DND-41 (cell line): ENCODE measurements around the gene NRF1.

Experiments
- ATAC-seq: fragments of 200-7000 bp; cut with Tn5 transposase; 3 replicates; pipeline ENCODE4 v1.9.1; 2021; ENCODE audit warnings: low read depth; ENCODE audit not compliant: insufficient read depth
- DNase-seq: peaks from one replicate; pipeline ENCODE4 v3.0.0-alpha.2; 2020
- H2AFZ ChIP-seq: 2 replicates; pipeline ENCODE4 v1.6.0; 2012; ENCODE audit warnings: low read depth, low read length
- H3K27ac ChIP-seq: 2 replicates; pipeline ENCODE4 v1.5.1; 2012; ENCODE audit warnings: low read length, inconsistent platforms
- H3K27me3 ChIP-seq: fragments of 200-600 bp; sonication (generic); 2 replicates; pipeline ENCODE4 v1.6.0; 2012; ENCODE audit warnings: low read length, mild to moderate bottlenecking, inconsistent platforms; ENCODE audit not compliant: insufficient read depth, poor library complexity
- H3K36me3 ChIP-seq: 2 replicates; pipeline ENCODE4 v1.5.1; 2012; ENCODE audit warnings: low read length, inconsistent platforms; ENCODE audit not compliant: insufficient read depth
- H3K4me1 ChIP-seq: 2 replicates; pipeline ENCODE4 v1.5.1; 2012; ENCODE audit warnings: mild to moderate bottlenecking, low read length; ENCODE audit not compliant: insufficient read depth
- H3K4me2 ChIP-seq: 2 replicates; pipeline ENCODE4 v1.6.0; 2012; ENCODE audit warnings: mild to moderate bottlenecking, moderate library complexity, low read length, inconsistent platforms; ENCODE audit not compliant: insufficient read depth
- H3K4me3 ChIP-seq, 2 experiments: fragments of 200-600 bp in 1 of 2; shearing (Covaris generic) in 1 of 2; 2 replicates each; pipeline ENCODE4 v1.5.1; 2012 to 2016; ENCODE audit warnings: inconsistent platforms in 2 of 2, low read length in 2 of 2, mild to moderate bottlenecking in 2 of 2, low read depth in 1 of 2, moderate library complexity in 1 of 2
- H3K79me2 ChIP-seq: 2 replicates; pipeline ENCODE4 v1.6.0; 2012; ENCODE audit warnings: low read length, inconsistent platforms; ENCODE audit not compliant: insufficient read depth
- H3K9ac ChIP-seq: 2 replicates; pipeline ENCODE4 v1.6.0; 2012; ENCODE audit warnings: low read depth, mild to moderate bottlenecking, inconsistent platforms, low read length, moderate library complexity
- H3K9me3 ChIP-seq: 2 replicates; pipeline ENCODE4 v1.5.1; 2012; ENCODE audit warnings: low read length, moderate library complexity, mild to moderate bottlenecking, inconsistent platforms; ENCODE audit not compliant: insufficient read depth, severe bottlenecking
- H4K20me1 ChIP-seq: 2 replicates; pipeline ENCODE4 v1.6.0; 2012; ENCODE audit warnings: low read length; ENCODE audit not compliant: insufficient read depth
- EZH2 ChIP-seq: IDR thresholded peaks from 3 replicates; pipeline ENCODE4 v1.6.1; 2012; ENCODE audit warnings: borderline replicate concordance, low read depth, mild to moderate bottlenecking, moderate library complexity, low read length, inconsistent platforms; ENCODE audit not compliant: severe bottlenecking
- TF ChIP-seq, protein P1 (sequence below): IDR thresholded peaks from 2 replicates; pipeline ENCODE4 v1.5.1; 2012; ENCODE audit warnings: borderline replicate concordance, low read length, moderate library complexity, mild to moderate bottlenecking; ENCODE audit not compliant: poor library complexity, severe bottlenecking; ENCODE audit errors: extremely low read depth

The NRF1 gene

GRCh38 chr7:129767120-129768015 is 155.8 kb downstream of the NRF1 start:
- Histone ChIP-seq H3K27me3 (no peaks in the 10 kb centered on the region), H4K20me1 (no peaks in the 10 kb centered on the region; the same call in 1 of the 2 replicates), H3K79me2 (no peaks in the 10 kb centered on the region), H3K27ac (no peak overlapping the region), H3K4me3 (no peak overlapping the region), H3K9me3 (no peaks in the 10 kb centered on the region), H2AFZ (no peak overlapping the region), H3K36me3 (no peaks in the 10 kb centered on the region), H3K4me1 (no peaks in the 10 kb centered on the region), H3K9ac (no peak overlapping the region), H3K4me2 (no peak overlapping the region)
- DNase-seq (no peak), ATAC-seq (no peak)
- no peak for TF ChIP-seq EZH2
- TF ChIP-seq, protein P1, sequence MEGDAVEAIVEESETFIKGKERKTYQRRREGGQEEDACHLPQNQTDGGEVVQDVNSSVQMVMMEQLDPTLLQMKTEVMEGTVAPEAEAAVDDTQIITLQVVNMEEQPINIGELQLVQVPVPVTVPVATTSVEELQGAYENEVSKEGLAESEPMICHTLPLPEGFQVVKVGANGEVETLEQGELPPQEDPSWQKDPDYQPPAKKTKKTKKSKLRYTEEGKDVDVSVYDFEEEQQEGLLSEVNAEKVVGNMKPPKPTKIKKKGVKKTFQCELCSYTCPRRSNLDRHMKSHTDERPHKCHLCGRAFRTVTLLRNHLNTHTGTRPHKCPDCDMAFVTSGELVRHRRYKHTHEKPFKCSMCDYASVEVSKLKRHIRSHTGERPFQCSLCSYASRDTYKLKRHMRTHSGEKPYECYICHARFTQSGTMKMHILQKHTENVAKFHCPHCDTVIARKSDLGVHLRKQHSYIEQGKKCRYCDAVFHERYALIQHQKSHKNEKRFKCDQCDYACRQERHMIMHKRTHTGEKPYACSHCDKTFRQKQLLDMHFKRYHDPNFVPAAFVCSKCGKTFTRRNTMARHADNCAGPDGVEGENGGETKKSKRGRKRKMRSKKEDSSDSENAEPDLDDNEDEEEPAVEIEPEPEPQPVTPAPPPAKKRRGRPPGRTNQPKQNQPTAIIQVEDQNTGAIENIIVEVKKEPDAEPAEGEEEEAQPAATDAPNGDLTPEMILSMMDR, result no peak

DNA sequence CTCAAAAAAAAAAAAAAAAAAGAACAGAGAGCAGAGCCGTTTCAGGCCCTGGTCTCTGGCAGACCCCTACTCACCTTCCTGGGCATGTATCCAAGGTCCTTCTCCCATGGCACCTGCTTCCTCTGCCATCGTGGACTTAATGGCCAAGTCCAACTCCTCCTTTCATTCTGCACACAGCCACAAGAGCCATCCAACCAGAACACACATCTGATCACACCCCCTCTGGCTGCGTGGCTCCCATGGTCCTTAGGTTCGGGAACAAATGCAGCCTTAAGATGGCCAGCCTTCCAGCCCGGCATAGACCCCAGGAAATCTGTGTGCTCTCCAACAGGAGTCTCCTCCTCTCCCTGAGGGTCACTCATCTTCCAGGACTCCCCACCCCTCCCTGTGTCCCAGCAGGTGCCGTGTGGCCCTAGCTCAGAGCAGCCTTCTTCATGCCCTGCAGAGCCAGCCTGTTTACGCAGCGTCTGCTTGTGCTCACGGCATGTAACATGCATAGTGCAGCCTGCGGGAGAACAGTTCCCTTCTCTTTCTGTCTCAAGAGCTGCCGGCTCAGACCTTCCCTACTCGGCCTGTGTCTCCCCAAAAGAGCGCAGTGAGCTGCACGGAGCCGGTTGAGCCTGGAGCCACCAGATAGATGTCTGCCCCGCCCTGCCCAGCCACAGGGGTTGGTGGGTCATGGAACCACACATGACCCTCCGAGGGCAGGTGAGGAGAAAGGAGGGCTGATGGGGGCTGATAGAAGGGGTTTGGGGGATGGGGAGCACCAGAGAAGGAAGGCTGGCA is 157.3 kb downstream of the NRF1 start:
- Histone ChIP-seq H3K27ac (no peak overlapping the region), H3K9ac (no peak overlapping the region), H3K4me3 (no peak overlapping the region), H3K9me3 (no peaks in the 10 kb centered on the region), H3K27me3 (no peaks in the 10 kb centered on the region), H3K79me2 (no peaks in the 10 kb centered on the region), H3K4me2 (no peak overlapping the region), H2AFZ (no peak overlapping the region), H4K20me1 (no peaks in the 10 kb centered on the region; the same call in 1 of the 2 replicates), H3K4me1 (no peaks in the 10 kb centered on the region), H3K36me3 (no peaks in the 10 kb centered on the region)
- TF ChIP-seq EZH2, result no peak
- TF ChIP-seq, protein P1, result no peak
- ATAC-seq (no peak), DNase-seq (no peak)

DNA sequence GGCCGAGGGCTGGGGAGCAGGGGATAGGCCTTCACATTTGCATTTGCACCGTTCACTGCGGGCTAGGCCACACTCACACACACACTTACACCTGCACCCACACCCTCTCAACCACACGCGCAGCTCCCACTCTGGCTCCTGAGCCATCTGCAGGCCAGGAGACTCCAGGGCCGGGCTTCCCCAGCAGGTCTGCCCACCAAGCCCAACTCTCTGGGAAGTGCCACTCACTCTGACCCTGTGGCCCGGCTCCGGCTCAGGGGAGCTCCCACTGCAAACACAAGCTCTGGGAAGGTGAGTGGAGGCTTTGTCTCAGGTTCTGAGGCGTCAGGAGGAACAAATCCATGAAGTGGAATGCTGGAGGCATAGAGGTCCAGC is 157.9 kb downstream of the NRF1 start:
- ATAC-seq, result no peak
- H3K27me3 ChIP-seq, result no peaks in the 10 kb centered on the region
- H3K9ac ChIP-seq, result no peak overlapping the region
- H4K20me1 ChIP-seq, result no peaks in the 10 kb centered on the region; the same call in 1 of the 2 replicates
- TF ChIP-seq EZH2, result no peak
- TF ChIP-seq, protein P1, result no peak
- H3K36me3 ChIP-seq, result no peaks in the 10 kb centered on the region
- no peaks in the 10 kb centered on the region for H3K9me3 ChIP-seq
- no peak overlapping the region for H2AFZ ChIP-seq
- no peaks in the 10 kb centered on the region for H3K4me1 ChIP-seq
- H3K27ac ChIP-seq, result no peak overlapping the region
- H3K4me2 ChIP-seq, result no peak overlapping the region
- DNase-seq, result no peak
- no peaks in the 10 kb centered on the region for H3K79me2 ChIP-seq
- H3K4me3 ChIP-seq, result no peak overlapping the region
